HepG2 (cell line): ENCODE results near the gene SDR39U1. TPM values are rescaled to one million over a fixed set of nuclear protein-coding genes. Genes with fewer than 3 reads are reported as not detected.
A peak's percentile ranks its signal among the peaks of the same experiment; 100 is the strongest.

Source experiments
- AHR ChIP-seq: IDR thresholded peaks from 2 replicates; pipeline ENCODE4 v1.6.1; 2018; ENCODE audit warnings: missing genetic modification reagents, missing compliant biosample characterization
- E2F1 ChIP-seq: sonication (generic); formaldehyde crosslinking; IDR thresholded peaks from 2 replicates; pipeline ENCODE4 v1.5.0; 2020; ENCODE audit warnings: missing genetic modification reagents
- HIC2 ChIP-seq: sonication (generic); formaldehyde crosslinking; IDR thresholded peaks from 2 replicates; pipeline ENCODE4 v1.9.0; 2022; ENCODE audit warnings: low read depth, missing genetic modification reagents
- MBNL3 ChIP-seq: fragments of 250-450 bp; sonication (Bioruptor Pico); conservative IDR thresholded peaks from 2 replicates; pipeline ENCODE4 v1.8.0; 2022; ENCODE audit warnings: mild to moderate bottlenecking, inconsistent platforms
- NCOA5 ChIP-seq: sonication (generic); formaldehyde crosslinking; IDR thresholded peaks from 2 replicates; pipeline ENCODE4 v1.4.0; 2020; ENCODE audit warnings: missing genetic modification reagents
- NFIC ChIP-seq: IDR thresholded peaks from 2 replicates; pipeline ENCODE4 v1.6.1; 2012; ENCODE audit warnings: mild to moderate bottlenecking, low read length, inconsistent platforms
- NPAS2 ChIP-seq: sonication (generic); formaldehyde crosslinking; IDR thresholded peaks from 2 replicates; pipeline ENCODE4 v1.8.0; 2022; ENCODE audit warnings: mild to moderate bottlenecking, missing genetic modification reagents, borderline replicate concordance
- NR2F6 ChIP-seq, 2 experiments: IDR thresholded peaks; 2 replicates each; pipeline ENCODE4 v1.6.1; 2016; ENCODE audit warnings: antibody characterized with exemption in 1 of 2, mild to moderate bottlenecking in 1 of 2
- SIX1 ChIP-seq: sonication (generic); formaldehyde crosslinking; IDR thresholded peaks from 2 replicates; pipeline ENCODE4 v1.4.0; 2020; ENCODE audit warnings: missing genetic modification reagents, borderline replicate concordance
- SRSF4 ChIP-seq: fragments of 200-400 bp; formaldehyde crosslinking; IDR thresholded peaks from one replicate; pipeline ENCODE4 v1.6.1; 2018; ENCODE audit warnings: mild to moderate bottlenecking, low read depth, low read length, moderate library complexity; ENCODE audit not compliant: poor library complexity, severe bottlenecking
- SRY ChIP-seq: sonication (generic); formaldehyde crosslinking; IDR thresholded peaks from 2 replicates; pipeline ENCODE4 v1.8.0; 2022; ENCODE audit warnings: mild to moderate bottlenecking, missing genetic modification reagents
- TBX3 ChIP-seq: fragments of 450-650 bp; IDR thresholded peaks from 2 replicates; pipeline ENCODE4 v1.6.1; 2017; ENCODE audit warnings: antibody characterized with exemption, mild to moderate bottlenecking, inconsistent platforms, borderline replicate concordance
- TRIM24 ChIP-seq: sonication (generic); formaldehyde crosslinking; IDR thresholded peaks from 2 replicates; pipeline ENCODE4 v1.8.0; 2022; ENCODE audit warnings: mild to moderate bottlenecking, missing genetic modification reagents
- YEATS4 ChIP-seq: sonication (generic); formaldehyde crosslinking; IDR thresholded peaks from 2 replicates; pipeline ENCODE4 v1.4.0; 2020; ENCODE audit warnings: missing genetic modification reagents, borderline replicate concordance
- ZBTB3 ChIP-seq: sonication (generic); formaldehyde crosslinking; IDR thresholded peaks from 2 replicates; pipeline ENCODE4 v1.4.0; 2020; ENCODE audit warnings: low read depth, mild to moderate bottlenecking, moderate library complexity, missing genetic modification reagents, borderline replicate concordance
- ZFP1 ChIP-seq: IDR thresholded peaks from 2 replicates; pipeline ENCODE4 v1.6.1; 2016
- ZNF33B ChIP-seq: sonication (generic); formaldehyde crosslinking; IDR thresholded peaks from 2 replicates; pipeline ENCODE4 v1.5.1; 2020; ENCODE audit warnings: mild to moderate bottlenecking, missing genetic modification reagents
- ZNF501 ChIP-seq: sonication (generic); formaldehyde crosslinking; IDR thresholded peaks from 2 replicates; pipeline ENCODE4 v1.5.1; 2020; ENCODE audit warnings: mild to moderate bottlenecking, moderate library complexity, missing genetic modification reagents
- ZSCAN9 ChIP-seq: IDR thresholded peaks from 2 replicates; pipeline ENCODE4 v1.6.1; 2016; ENCODE audit warnings: borderline replicate concordance
- polyA plus RNA-seq, 8 experiments: library from polyadenylated mRNA; depleted of rRNA in 3 of 8; stranded (reverse) in 7 of 8; unstranded in 1 of 8; fragments of >200 nt; fragmentation: Illumina TruSeq in 4 of 8; extraction: Trizol in 4 of 8; gene quantifications; 2 replicates each; pipeline versions ENCODE4 v1.2.1 to v1.2.3, GENCODE V29; 2011 to 2016; ENCODE audit warnings: low read depth in 4 of 8, missing spikeins in 1 of 8, mixed read lengths in 1 of 8; ENCODE audit not compliant: insufficient read depth in 1 of 8
- total RNA-seq, 5 experiments: library from RNA; depleted of rRNA; stranded (reverse); fragments of >200 nt; fragmentation: Illumina TruSeq; extraction: Trizol; gene quantifications; 2 replicates each; pipeline ENCODE4 v1.2.3, GENCODE V29; 2016; ENCODE audit warnings: low read depth in 1 of 5
- TF ChIP-seq, protein P1 (sequence below): sonication (generic); formaldehyde crosslinking; IDR thresholded peaks from 2 replicates; pipeline ENCODE4 v1.5.0; 2020; ENCODE audit warnings: mild to moderate bottlenecking, missing genetic modification reagents, borderline replicate concordance

SDR39U1 gene
- total and polyA plus RNA-seq, 2 of the 13 experiments (the other 11 are each of a cell fraction or from before 2014, with no cell fraction given) = 34.4 to 129 TPM

- TF ChIP-seq ZNF501 (CRISPR knock-in tag) = no peak
- no peak for TF ChIP-seq NCOA5 (CRISPR knock-in tag)
- TF ChIP-seq E2F1 (CRISPR knock-in tag) = no peak
- TF ChIP-seq NPAS2 (CRISPR knock-in tag) = no peak
- TF ChIP-seq NR2F6 (IDR thresholded peaks at IDR 0.05) = no peak
- TF ChIP-seq NR2F6 (CRISPR knock-in tag; IDR thresholded peaks at IDR 0.05) = peak; percentile 32
- no peak for TF ChIP-seq ZBTB3
- no peak for TF ChIP-seq MBNL3
- TF ChIP-seq ZFP1 (CRISPR knock-in tag) = no peak
- TF ChIP-seq HIC2 (CRISPR knock-in tag) = no peak
- TF ChIP-seq TBX3 = no peak
- TF ChIP-seq TRIM24 (CRISPR knock-in tag) = no peak
- TF ChIP-seq AHR (CRISPR knock-in tag) = no peak
- TF ChIP-seq YEATS4 (CRISPR knock-in tag) = 0 out of 2 replicates have a peak, but pooled peaks have one; percentile 41
- TF ChIP-seq NFIC = no peak
- TF ChIP-seq, protein P1, sequence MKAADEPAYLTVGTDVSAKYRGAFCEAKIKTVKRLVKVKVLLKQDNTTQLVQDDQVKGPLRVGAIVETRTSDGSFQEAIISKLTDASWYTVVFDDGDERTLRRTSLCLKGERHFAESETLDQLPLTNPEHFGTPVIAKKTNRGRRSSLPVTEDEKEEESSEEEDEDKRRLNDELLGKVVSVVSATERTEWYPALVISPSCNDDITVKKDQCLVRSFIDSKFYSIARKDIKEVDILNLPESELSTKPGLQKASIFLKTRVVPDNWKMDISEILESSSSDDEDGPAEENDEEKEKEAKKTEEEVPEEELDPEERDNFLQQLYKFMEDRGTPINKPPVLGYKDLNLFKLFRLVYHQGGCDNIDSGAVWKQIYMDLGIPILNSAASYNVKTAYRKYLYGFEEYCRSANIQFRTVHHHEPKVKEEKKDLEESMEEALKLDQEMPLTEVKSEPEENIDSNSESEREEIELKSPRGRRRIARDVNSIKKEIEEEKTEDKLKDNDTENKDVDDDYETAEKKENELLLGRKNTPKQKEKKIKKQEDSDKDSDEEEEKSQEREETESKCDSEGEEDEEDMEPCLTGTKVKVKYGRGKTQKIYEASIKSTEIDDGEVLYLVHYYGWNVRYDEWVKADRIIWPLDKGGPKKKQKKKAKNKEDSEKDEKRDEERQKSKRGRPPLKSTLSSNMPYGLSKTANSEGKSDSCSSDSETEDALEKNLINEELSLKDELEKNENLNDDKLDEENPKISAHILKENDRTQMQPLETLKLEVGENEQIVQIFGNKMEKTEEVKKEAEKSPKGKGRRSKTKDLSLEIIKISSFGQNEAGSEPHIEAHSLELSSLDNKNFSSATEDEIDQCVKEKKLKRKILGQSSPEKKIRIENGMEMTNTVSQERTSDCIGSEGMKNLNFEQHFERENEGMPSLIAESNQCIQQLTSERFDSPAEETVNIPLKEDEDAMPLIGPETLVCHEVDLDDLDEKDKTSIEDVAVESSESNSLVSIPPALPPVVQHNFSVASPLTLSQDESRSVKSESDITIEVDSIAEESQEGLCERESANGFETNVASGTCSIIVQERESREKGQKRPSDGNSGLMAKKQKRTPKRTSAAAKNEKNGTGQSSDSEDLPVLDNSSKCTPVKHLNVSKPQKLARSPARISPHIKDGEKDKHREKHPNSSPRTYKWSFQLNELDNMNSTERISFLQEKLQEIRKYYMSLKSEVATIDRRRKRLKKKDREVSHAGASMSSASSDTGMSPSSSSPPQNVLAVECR (CRISPR knock-in tag) = no peak
- TF ChIP-seq ZNF33B (CRISPR knock-in tag) = no peak
- no peak for TF ChIP-seq SIX1 (CRISPR knock-in tag)
- no peak for TF ChIP-seq SRY
- no peak for TF ChIP-seq SRSF4
- no peak for TF ChIP-seq ZSCAN9 (CRISPR knock-in tag)
These were observed 14.8 kb downstream of the SDR39U1 start (continued) for GRCh38 chr14:24427537-24428508.
